ENCODE data around the gene SLC39A11. TPM values are rescaled to one million over a fixed set of nuclear protein-coding genes. Genes with fewer than 3 reads are reported as not detected.

SLC39A11 gene
- total RNA-seq, 2 donors from 2014 or later = 18.1 to 20.1 TPM

- 82% methylated on average over 6 of the region's 6 CpGs; no CpG with 5 or more reads in 1 of the 2 experiments for whole genome bisulfite sequencing, 2 experiments (ENCODE audit: insufficient coverage in 1 of 2, insufficient read length in 1 of 2)
- Histone ChIP-seq H3K4me1 (ENCODE audit: control insufficient read depth, insufficient read depth, low read length) (peaks cover 2% of the 10 kb centered on the region), H3K27ac (ENCODE audit: low read depth, low read length) (no peak overlapping the region), H3K27me3 (ENCODE audit: control insufficient read depth, insufficient read depth, low read length, poor library complexity, severe bottlenecking) (no peaks in the 10 kb centered on the region), H3K9ac (ENCODE audit: extremely low read depth, low read length, poor library complexity, severe bottlenecking) (no peak overlapping the region), H3K4me3 (ENCODE audit: low read length) (no peak overlapping the region), H3K9me3 (ENCODE audit: control insufficient read depth, low read length) (no peaks in the 10 kb centered on the region), H3K36me3 (ENCODE audit: control insufficient read depth, insufficient read depth, low read length) (no peaks in the 10 kb centered on the region)
- DNase-seq = peak; percentile 42
- Mint-ChIP-seq H3K27me3 (ENCODE audit: insufficient read depth) (no peaks in the 10 kb centered on the region), H3K27ac (no peak overlapping the region), H3K4me1 (peaks cover 2% of the 10 kb centered on the region), H3K4me3 (no peak overlapping the region), H3K36me3 (ENCODE audit: low read depth) (no peaks in the 10 kb centered on the region), H3K9me3 (no peaks in the 10 kb centered on the region)
- TF ChIP-seq, protein P1, sequence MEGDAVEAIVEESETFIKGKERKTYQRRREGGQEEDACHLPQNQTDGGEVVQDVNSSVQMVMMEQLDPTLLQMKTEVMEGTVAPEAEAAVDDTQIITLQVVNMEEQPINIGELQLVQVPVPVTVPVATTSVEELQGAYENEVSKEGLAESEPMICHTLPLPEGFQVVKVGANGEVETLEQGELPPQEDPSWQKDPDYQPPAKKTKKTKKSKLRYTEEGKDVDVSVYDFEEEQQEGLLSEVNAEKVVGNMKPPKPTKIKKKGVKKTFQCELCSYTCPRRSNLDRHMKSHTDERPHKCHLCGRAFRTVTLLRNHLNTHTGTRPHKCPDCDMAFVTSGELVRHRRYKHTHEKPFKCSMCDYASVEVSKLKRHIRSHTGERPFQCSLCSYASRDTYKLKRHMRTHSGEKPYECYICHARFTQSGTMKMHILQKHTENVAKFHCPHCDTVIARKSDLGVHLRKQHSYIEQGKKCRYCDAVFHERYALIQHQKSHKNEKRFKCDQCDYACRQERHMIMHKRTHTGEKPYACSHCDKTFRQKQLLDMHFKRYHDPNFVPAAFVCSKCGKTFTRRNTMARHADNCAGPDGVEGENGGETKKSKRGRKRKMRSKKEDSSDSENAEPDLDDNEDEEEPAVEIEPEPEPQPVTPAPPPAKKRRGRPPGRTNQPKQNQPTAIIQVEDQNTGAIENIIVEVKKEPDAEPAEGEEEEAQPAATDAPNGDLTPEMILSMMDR (conservative IDR thresholded peaks at IDR 0.05) = no peak
Measured at GRCh38 chr17:73025041-73025560, 67.4 kb downstream of the SLC39A11 start.

- H3K27me3 Mint-ChIP-seq (ENCODE audit: insufficient read depth) = no peaks in the 10 kb centered on the region
- TF ChIP-seq, protein P1 (conservative IDR thresholded peaks at IDR 0.05) = no peak
- H3K27ac ChIP-seq (ENCODE audit: low read depth, low read length) = no peak overlapping the region
- H3K4me1 ChIP-seq (ENCODE audit: control insufficient read depth, insufficient read depth, low read length) = no peaks in the 10 kb centered on the region
- no peak overlapping the region for H3K4me3 Mint-ChIP-seq
- peaks cover 8% of the 10 kb centered on the region for H3K9me3 ChIP-seq (ENCODE audit: control insufficient read depth, low read length)
- H3K36me3 ChIP-seq (ENCODE audit: control insufficient read depth, insufficient read depth, low read length) = no peaks in the 10 kb centered on the region
- no peak overlapping the region for H3K4me3 ChIP-seq (ENCODE audit: low read length)
- no peak overlapping the region for H3K9ac ChIP-seq (ENCODE audit: extremely low read depth, low read length, poor library complexity, severe bottlenecking)
- no peak for DNase-seq
- no peaks in the 10 kb centered on the region for H3K4me1 Mint-ChIP-seq
- 92 to 100% methylated on average over 3 to 5 of the region's 5 CpGs for WGBS, 2 experiments (ENCODE audit: insufficient coverage in 1 of 2, insufficient read length in 1 of 2)
- peaks cover under 1% of the 10 kb centered on the region for H3K9me3 Mint-ChIP-seq
- no peaks in the 10 kb centered on the region for H3K36me3 Mint-ChIP-seq (ENCODE audit: low read depth)
- H3K27me3 ChIP-seq (ENCODE audit: control insufficient read depth, insufficient read depth, low read length, poor library complexity, severe bottlenecking) = no peaks in the 10 kb centered on the region
- H3K27ac Mint-ChIP-seq = no peak overlapping the region
Measured at GRCh38 chr17:73023759-73024158, 68.7 kb downstream of the SLC39A11 start.

- Histone ChIP-seq H3K9ac (ENCODE audit: extremely low read depth, low read length, poor library complexity, severe bottlenecking) (no peak overlapping the region), H3K36me3 (ENCODE audit: control insufficient read depth, insufficient read depth, low read length) (no peaks in the 10 kb centered on the region), H3K4me3 (ENCODE audit: low read length) (no peak overlapping the region), H3K27me3 (ENCODE audit: control insufficient read depth, insufficient read depth, low read length, poor library complexity, severe bottlenecking) (no peaks in the 10 kb centered on the region), H3K9me3 (ENCODE audit: control insufficient read depth, low read length) (peaks cover 11% of the 10 kb centered on the region), H3K4me1 (ENCODE audit: control insufficient read depth, insufficient read depth, low read length) (no peaks in the 10 kb centered on the region), H3K27ac (ENCODE audit: low read depth, low read length) (no peak overlapping the region)
- H3K36me3 Mint-ChIP-seq (ENCODE audit: low read depth) = no peaks in the 10 kb centered on the region
- no peak overlapping the region for H3K27ac Mint-ChIP-seq
- H3K27me3 Mint-ChIP-seq (ENCODE audit: insufficient read depth) = no peaks in the 10 kb centered on the region
- H3K4me1 Mint-ChIP-seq = no peaks in the 10 kb centered on the region
- TF ChIP-seq, protein P1 (conservative IDR thresholded peaks at IDR 0.05) = no peak
- DNase-seq = no peak
- 95% methylated on average over 2 of the region's 2 CpGs; no CpG with 5 or more reads in 1 of the 2 experiments for WGBS, 2 experiments (ENCODE audit: insufficient coverage in 1 of 2, insufficient read length in 1 of 2)
- H3K4me3 Mint-ChIP-seq = no peak overlapping the region
- H3K9me3 Mint-ChIP-seq = peaks cover 4% of the 10 kb centered on the region
Measured at GRCh38 chr17:73022694-73023093, 69.8 kb downstream of the SLC39A11 start.
